Measurements from ENCODE around the gene MPRIP.

MPRIP gene

GRCh38 chr17:17063546-17064122 is 21.4 kb downstream of the MPRIP start:
- DNase-seq (ENCODE audit: extremely low spot score), result no peak
- POLR2A ChIA-PET, result no interaction called here

GRCh38 chr17:17064322-17064721 is 22.1 kb downstream of the MPRIP start:
- no peak for DNase-seq (ENCODE audit: extremely low spot score)
- ChIA-PET POLR2A (no interaction called here), CTCF (no interaction called here)
- no peak for TF ChIP-seq CTCF (IDR thresholded peaks at IDR 0.05; ENCODE audit: control extremely low read depth, extremely low read depth, low read depth, missing control alignments)

More at GRCh38 chr17:17063546-17064122, 21.4 kb downstream of the MPRIP start:
- TF ChIP-seq CTCF (IDR thresholded peaks at IDR 0.05; ENCODE audit: control extremely low read depth, extremely low read depth, low read depth, missing control alignments), result no peak
- CTCF ChIA-PET, result interaction anchor here (1.3 to 2.5 kb wide), 2 partner anchors 11 to 17 kb away, joined by 4 to 9 read pairs; no protein-coding TSS in a partner anchor

- no peak for DNase-seq (ENCODE audit: extremely low spot score)
- TF ChIP-seq CTCF (IDR thresholded peaks at IDR 0.05; ENCODE audit: control extremely low read depth, extremely low read depth, low read depth, missing control alignments), result no peak
- ChIA-PET CTCF (interaction anchor here (2.0 kb wide), 1 partner anchor 30 kb away, joined by 5 read pairs; no protein-coding TSS in a partner anchor), POLR2A (no interaction called here)
These were observed 23.8 kb downstream of the MPRIP start for GRCh38 chr17:17066021-17066420.

- CTCF ChIA-PET, result interaction anchor here (2.0 kb wide), 1 partner anchor 31 kb away, joined by 5 read pairs; no protein-coding TSS in a partner anchor
- POLR2A ChIA-PET, result no interaction called here
- DNase-seq (ENCODE audit: extremely low spot score), result no peak
- no peak for TF ChIP-seq CTCF (IDR thresholded peaks at IDR 0.05; ENCODE audit: control extremely low read depth, extremely low read depth, low read depth, missing control alignments)
These were observed 25.0 kb downstream of the MPRIP start for GRCh38 chr17:17067257-17067656.

- POLR2A ChIA-PET, result no interaction called here
- no peak for TF ChIP-seq CTCF (IDR thresholded peaks at IDR 0.05; ENCODE audit: control extremely low read depth, extremely low read depth, low read depth, missing control alignments)
- no peak for DNase-seq (ENCODE audit: extremely low spot score)
- CTCF ChIA-PET, result no interaction called here
These were observed 27.6 kb downstream of the MPRIP start for GRCh38 chr17:17069849-17070248.

GRCh38 chr17:17070931-17071330 is 28.7 kb downstream of the MPRIP start:
- POLR2A ChIA-PET, result no interaction called here
- no peak for TF ChIP-seq CTCF (IDR thresholded peaks at IDR 0.05; ENCODE audit: control extremely low read depth, extremely low read depth, low read depth, missing control alignments)
- CTCF ChIA-PET, result no interaction called here
- no peak for DNase-seq (ENCODE audit: extremely low spot score)
